LoVo (cell line): ENCODE results near the gene PRSS8.

Experiments
- DNase-seq: peaks from one replicate; pipeline ENCODE4 v3.0.0-alpha.2; 2016; ENCODE audit warnings: low spot score

The PRSS8 gene

DNA sequence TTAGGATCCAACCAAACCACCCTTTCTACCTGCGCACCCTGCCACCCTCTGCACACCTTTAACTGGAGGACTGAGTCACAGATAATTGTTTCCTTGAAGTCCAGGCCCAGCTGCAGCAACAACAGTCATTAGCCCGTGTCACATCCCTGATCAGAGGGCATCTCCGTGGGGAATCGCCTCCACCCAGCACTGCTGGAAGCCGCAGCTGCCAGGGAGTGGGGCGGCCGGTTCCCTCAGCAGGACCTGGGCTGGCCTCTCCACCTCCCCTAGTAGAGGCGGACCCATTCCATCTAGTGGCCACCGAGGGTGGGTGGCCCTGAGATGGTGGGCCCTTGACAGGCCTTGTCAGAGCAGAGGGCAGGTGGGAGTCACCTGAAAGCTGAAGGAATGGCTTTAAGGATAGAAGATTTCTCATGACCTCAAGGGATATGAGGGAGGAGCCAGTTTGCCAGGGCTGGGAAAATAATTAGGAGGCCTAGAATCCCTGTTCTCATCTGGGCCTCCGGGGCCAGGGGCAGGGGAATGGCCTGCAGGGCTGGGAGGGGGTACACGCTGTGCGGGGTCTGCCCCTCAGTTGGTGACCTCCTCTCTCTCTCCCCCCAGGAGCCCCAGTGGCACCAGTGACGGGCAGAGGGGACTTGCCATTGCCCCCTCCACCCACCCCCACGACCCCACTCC, 53.0 kb downstream of the PRSS8 start:
- DNase-seq = no peak
